ENCODE data around the gene PACS1.

PACS1 gene

DNA sequence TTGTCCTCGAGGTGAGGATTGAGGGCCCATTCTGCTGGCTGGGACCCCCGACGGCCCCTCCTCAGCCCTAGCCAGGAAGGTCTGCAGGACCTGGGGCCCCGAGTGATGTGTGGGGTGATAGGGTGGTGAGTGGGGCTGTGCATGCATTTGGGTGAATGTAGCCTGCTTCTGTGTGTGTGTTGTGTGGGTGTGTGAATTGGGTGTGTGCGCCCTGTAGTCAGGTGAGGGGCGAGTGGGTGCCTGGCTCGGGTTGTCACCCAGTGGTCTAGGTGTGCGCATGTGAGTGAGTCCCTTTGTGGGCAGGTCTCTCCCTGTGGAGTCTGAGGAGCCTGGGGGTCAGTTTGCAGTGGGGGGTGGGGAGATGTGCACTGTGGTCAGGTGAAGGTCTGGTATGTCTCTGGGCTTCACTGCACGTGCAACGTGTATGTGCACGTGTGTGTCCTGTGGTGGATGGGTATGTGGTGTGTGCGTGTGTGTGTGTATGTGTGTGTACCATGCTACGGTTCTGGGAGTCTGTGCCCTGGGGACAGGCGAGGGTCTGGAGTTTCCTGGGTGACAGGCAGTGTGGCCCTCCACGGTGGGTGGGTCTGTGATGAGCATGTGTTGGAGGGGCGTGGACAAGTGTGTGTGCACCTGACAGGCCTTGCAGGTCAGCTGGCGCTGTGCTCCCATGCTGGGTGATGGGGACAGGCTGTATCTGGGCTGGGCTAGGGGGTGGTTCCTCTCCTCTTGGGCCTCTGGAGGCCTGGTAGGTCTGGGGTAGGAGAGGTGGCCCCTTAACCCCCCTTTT is 222.7 kb downstream of the PACS1 start:
- intact Hi-C loops (cut with DNase I): loop anchor here (5.0 kb wide), 1 partner anchor 35 kb away; no protein-coding TSS in a partner anchor
- no peak for DNase-seq

DNA sequence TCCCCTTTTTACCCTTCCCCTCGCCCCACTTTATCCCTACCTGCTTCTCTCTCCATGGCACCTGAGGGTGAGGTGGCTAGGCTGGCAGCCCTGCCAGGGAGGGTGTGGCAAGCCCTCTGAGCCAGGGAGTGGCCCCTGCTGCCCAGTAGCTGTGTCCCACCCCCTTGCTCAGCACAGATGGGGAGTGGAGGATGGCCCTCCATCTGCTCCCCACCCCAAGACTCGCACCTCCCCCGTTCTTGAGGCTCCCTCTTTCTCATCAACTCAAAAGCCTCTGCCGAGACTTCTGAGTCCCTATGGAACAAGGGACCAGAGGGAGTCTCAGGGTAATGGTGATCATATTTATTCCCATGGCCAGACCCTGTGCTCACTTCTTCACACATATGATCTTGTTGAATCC is 223.3 kb downstream of the PACS1 start:
- peak in 2 of 10 donors; percentile 75 to 89 for DNase-seq
- intact Hi-C loops (cut with DNase I): loop anchor here (5.0 kb wide), 1 partner anchor 34 kb away; no protein-coding TSS in a partner anchor

DNA sequence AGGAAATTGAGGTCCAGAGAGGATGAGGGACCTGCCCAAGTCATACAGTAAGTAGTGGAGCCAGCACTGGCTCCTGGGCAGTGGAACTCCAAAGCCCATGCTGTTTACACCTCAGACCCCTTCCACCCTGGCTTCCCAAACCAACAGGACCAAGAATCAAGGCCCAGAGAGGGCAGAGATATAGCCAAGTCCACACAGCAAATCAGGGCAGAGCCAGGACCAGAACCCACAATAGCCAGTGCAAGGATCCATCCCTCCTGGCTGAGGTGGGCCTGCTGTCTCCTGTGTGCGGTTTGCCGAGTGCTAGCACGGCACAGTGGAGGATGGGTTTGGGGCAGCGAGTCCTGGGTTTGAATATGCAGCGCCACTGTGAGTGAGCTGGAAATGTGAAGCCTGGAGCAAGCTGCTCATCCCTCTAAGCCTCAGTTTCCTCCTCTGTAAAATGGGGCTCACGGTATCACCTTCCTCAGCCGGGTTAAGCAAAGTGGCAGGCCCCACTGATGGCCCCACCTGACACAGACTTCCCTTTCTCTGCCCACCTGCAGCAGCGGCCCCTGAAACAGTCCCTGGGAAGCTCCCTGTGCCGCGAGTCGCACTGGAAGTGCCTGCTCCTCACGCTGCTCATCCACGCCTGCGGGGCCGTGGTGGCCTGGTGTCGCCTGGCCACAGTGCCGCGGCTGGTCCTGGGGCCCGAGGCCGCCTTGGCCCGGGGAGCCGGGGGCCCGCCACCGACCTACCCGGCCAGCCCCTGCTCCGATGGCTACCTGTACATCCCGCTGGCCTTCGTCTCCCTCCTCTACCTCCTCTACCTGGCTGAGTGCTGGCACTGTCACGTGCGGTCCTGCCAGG is 223.9 kb downstream of the PACS1 start:
- intact Hi-C loops (cut with DNase I): loop anchor here (5.0 kb wide), 1 partner anchor 33 kb away; no protein-coding TSS in a partner anchor
- DNase-seq: no peak
